HEK293 (cell line): ENCODE results near the gene CLRN1.

Source experiments
- GFI1B ChIP-seq: fragments of 450-650 bp; formaldehyde crosslinking; IDR thresholded peaks from 2 replicates; pipeline ENCODE4 v1.5.1; 2016; ENCODE audit warnings: missing biosample characterization, missing genetic modification characterization
- ZNF561 ChIP-seq: fragments of 450-650 bp; IDR thresholded peaks from 2 replicates; pipeline ENCODE4 v1.5.1; 2018; ENCODE audit warnings: missing biosample characterization, missing genetic modification characterization, borderline replicate concordance
- ZNF747 ChIP-seq: fragments of 450-650 bp; formaldehyde crosslinking; IDR thresholded peaks from 2 replicates; pipeline ENCODE4 v1.5.1; 2016; ENCODE audit warnings: missing biosample characterization, missing genetic modification characterization
- TF ChIP-seq, protein P1 (sequence below): fragments of 450-650 bp; formaldehyde crosslinking; IDR thresholded peaks from 2 replicates; pipeline ENCODE4 v1.5.1; 2016; ENCODE audit warnings: missing biosample characterization, missing genetic modification characterization
- TF ChIP-seq, protein P2 (sequence below): fragments of 450-650 bp; formaldehyde crosslinking; IDR thresholded peaks from 2 replicates; pipeline ENCODE4 v1.5.1; 2016; ENCODE audit warnings: missing biosample characterization, missing genetic modification characterization
- TF ChIP-seq, protein P3 (sequence below): IDR thresholded peaks from 2 replicates; pipeline ENCODE4 v1.6.1; 2011; ENCODE audit warnings: mild to moderate bottlenecking, low read depth, low read length, borderline replicate concordance

DNA sequence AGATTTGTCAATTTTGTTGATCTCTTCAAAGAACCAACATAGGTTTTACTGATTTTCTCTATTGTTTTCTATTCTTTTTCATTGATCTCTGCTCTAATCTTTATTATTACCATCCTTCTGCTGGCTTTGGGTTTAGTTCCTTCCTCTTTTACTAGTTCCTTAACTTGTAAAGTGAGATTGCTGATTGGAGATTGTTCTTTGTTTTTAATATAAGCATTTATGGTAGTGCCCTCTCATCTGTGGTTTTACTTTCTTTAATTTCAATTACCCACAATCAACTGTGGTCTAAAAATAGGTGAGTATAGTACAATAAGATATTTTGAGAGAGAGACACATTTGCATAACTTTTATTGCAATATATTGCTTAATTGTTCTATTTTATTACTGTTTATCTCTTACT is 13.2 kb upstream of the CLRN1 start:
- TF ChIP-seq ZNF561 (tag by site-specific recombination) (no peak), ZNF747 (no peak), GFI1B (no peak)
- TF ChIP-seq, protein P1, sequence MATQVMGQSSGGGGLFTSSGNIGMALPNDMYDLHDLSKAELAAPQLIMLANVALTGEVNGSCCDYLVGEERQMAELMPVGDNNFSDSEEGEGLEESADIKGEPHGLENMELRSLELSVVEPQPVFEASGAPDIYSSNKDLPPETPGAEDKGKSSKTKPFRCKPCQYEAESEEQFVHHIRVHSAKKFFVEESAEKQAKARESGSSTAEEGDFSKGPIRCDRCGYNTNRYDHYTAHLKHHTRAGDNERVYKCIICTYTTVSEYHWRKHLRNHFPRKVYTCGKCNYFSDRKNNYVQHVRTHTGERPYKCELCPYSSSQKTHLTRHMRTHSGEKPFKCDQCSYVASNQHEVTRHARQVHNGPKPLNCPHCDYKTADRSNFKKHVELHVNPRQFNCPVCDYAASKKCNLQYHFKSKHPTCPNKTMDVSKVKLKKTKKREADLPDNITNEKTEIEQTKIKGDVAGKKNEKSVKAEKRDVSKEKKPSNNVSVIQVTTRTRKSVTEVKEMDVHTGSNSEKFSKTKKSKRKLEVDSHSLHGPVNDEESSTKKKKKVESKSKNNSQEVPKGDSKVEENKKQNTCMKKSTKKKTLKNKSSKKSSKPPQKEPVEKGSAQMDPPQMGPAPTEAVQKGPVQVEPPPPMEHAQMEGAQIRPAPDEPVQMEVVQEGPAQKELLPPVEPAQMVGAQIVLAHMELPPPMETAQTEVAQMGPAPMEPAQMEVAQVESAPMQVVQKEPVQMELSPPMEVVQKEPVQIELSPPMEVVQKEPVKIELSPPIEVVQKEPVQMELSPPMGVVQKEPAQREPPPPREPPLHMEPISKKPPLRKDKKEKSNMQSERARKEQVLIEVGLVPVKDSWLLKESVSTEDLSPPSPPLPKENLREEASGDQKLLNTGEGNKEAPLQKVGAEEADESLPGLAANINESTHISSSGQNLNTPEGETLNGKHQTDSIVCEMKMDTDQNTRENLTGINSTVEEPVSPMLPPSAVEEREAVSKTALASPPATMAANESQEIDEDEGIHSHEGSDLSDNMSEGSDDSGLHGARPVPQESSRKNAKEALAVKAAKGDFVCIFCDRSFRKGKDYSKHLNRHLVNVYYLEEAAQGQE (tag by site-specific recombination), result no peak
- TF ChIP-seq, protein P2, sequence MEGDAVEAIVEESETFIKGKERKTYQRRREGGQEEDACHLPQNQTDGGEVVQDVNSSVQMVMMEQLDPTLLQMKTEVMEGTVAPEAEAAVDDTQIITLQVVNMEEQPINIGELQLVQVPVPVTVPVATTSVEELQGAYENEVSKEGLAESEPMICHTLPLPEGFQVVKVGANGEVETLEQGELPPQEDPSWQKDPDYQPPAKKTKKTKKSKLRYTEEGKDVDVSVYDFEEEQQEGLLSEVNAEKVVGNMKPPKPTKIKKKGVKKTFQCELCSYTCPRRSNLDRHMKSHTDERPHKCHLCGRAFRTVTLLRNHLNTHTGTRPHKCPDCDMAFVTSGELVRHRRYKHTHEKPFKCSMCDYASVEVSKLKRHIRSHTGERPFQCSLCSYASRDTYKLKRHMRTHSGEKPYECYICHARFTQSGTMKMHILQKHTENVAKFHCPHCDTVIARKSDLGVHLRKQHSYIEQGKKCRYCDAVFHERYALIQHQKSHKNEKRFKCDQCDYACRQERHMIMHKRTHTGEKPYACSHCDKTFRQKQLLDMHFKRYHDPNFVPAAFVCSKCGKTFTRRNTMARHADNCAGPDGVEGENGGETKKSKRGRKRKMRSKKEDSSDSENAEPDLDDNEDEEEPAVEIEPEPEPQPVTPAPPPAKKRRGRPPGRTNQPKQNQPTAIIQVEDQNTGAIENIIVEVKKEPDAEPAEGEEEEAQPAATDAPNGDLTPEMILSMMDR (tag by site-specific recombination), result no peak
- TF ChIP-seq, protein P3, sequence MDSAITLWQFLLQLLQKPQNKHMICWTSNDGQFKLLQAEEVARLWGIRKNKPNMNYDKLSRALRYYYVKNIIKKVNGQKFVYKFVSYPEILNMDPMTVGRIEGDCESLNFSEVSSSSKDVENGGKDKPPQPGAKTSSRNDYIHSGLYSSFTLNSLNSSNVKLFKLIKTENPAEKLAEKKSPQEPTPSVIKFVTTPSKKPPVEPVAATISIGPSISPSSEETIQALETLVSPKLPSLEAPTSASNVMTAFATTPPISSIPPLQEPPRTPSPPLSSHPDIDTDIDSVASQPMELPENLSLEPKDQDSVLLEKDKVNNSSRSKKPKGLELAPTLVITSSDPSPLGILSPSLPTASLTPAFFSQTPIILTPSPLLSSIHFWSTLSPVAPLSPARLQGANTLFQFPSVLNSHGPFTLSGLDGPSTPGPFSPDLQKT, result no peak
